22Rv1 (cell line): ENCODE data around the gene LIN9.

Experiments used
- CTCF ChIP-seq: fragments of 450-650 bp; IDR thresholded peaks from 2 replicates; pipeline ENCODE4 v1.5.1; 2017; ENCODE audit warnings: mild to moderate bottlenecking
- ZFX ChIP-seq: fragments of 450-650 bp; IDR thresholded peaks from 2 replicates; pipeline ENCODE4 v1.6.1; 2017; ENCODE audit warnings: antibody characterized with exemption, borderline replicate concordance

- no peak for TF ChIP-seq CTCF
- no peak for TF ChIP-seq ZFX
Observed at GRCh38 chr1:226274138-226274537, 34.8 kb downstream of the LIN9 start.
